ENCODE results near the gene CXCL10.

- TF ChIP-seq, protein P1, sequence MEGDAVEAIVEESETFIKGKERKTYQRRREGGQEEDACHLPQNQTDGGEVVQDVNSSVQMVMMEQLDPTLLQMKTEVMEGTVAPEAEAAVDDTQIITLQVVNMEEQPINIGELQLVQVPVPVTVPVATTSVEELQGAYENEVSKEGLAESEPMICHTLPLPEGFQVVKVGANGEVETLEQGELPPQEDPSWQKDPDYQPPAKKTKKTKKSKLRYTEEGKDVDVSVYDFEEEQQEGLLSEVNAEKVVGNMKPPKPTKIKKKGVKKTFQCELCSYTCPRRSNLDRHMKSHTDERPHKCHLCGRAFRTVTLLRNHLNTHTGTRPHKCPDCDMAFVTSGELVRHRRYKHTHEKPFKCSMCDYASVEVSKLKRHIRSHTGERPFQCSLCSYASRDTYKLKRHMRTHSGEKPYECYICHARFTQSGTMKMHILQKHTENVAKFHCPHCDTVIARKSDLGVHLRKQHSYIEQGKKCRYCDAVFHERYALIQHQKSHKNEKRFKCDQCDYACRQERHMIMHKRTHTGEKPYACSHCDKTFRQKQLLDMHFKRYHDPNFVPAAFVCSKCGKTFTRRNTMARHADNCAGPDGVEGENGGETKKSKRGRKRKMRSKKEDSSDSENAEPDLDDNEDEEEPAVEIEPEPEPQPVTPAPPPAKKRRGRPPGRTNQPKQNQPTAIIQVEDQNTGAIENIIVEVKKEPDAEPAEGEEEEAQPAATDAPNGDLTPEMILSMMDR (conservative IDR thresholded peaks at IDR 0.05 in 1 of 2, IDR thresholded peaks at IDR 0.05 in 1 of 2; ENCODE audit: extremely low read depth in 1 of 2, insufficient read depth in 1 of 2, low read depth in 1 of 2, low read length in 2 of 2) = no peak
- no peak for TF ChIP-seq EZH2 (IDR thresholded peaks at IDR 0.05; ENCODE audit: borderline replicate concordance, low read length)
These were observed 14.0 kb downstream of the CXCL10 start for GRCh38 chr4:76009311-76009710.
